GM23248 (cell line): ENCODE measurements around the gene LCMT2.

ENCODE experiments used
- EZH2 ChIP-seq: fragments of 200-600 bp; sonication (generic); IDR thresholded peaks from 2 replicates; pipeline ENCODE4 v1.6.1; 2018; ENCODE audit warnings: antibody characterized with exemption, mild to moderate bottlenecking; ENCODE audit not compliant: insufficient read depth, poor library complexity, severe bottlenecking
- EZH2phosphoT487 ChIP-seq: fragments of 200-600 bp; sonication (generic); IDR thresholded peaks from 2 replicates; pipeline ENCODE4 v1.6.1; 2018; ENCODE audit warnings: antibody characterized with exemption, moderate library complexity, mild to moderate bottlenecking, low read depth; ENCODE audit not compliant: insufficient read depth

DNA sequence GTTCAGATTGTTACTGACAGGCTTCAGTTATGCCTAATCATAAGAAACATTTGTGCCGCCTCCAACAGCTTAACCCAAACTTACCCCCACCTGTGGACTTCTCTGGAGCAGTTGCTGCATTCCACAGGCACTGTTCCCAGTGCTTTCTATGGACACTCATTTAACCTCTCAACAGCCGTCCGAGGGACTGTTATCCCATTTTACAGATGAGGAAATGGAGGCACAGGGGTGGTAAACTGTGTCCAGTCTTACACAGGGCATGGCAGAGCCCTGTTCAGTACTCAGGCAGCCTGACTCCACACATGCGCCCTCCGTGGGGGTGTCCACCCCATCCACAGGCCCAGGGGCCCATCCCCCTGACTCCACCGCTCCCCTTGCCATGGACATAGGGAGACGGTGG is 49.4 kb downstream of the LCMT2 start:
- TF ChIP-seq EZH2 (no peak), EZH2phosphoT487 (no peak)
